Spleen (tissue), 11 donors: ENCODE data around the gene FGF10. TPM values are rescaled to one million over a fixed set of nuclear protein-coding genes. Genes with fewer than 3 reads are reported as not detected.

Experiments used
- DNase-seq: peaks from one replicate; pipeline ENCODE4 v3.0.0-alpha.2; 2020
- H3K27ac ChIP-seq, 8 donors: fragments of 200-600 bp; sonication (generic) in 7 of 8; 1 replicate in 4 of 8; 2 replicates in 4 of 8; pipeline versions ENCODE4 v1.5.0 to v1.8.0; 2016 to 2021; ENCODE audit warnings: inconsistent platforms in 4 of 8, mild to moderate bottlenecking in 4 of 8, moderate library complexity in 1 of 8
- H3K27me3 ChIP-seq, 7 donors: fragments of 200-600 bp; sonication (generic) in 6 of 7; replicated peaks in 1 of 7; 1 replicate in 4 of 7; 2 replicates in 3 of 7; pipeline versions ENCODE4 v1.5.0 to v1.8.0; 2016 to 2021; ENCODE audit warnings: inconsistent platforms in 3 of 7, mild to moderate bottlenecking in 1 of 7
- H3K36me3 ChIP-seq, 6 donors: fragments of 200-600 bp; sonication (generic) in 5 of 6; 1 replicate in 4 of 6; 2 replicates in 2 of 6; pipeline versions ENCODE4 v1.5.0 to v1.8.0; 2016 to 2021; ENCODE audit warnings: inconsistent platforms in 2 of 6
- H3K4me1 ChIP-seq, 6 donors: fragments of 200-600 bp; sonication (generic) in 5 of 6; 1 replicate in 3 of 6; 2 replicates in 3 of 6; pipeline versions ENCODE4 v1.5.0 to v1.8.0; 2016 to 2021; ENCODE audit warnings: inconsistent platforms in 3 of 6
- H3K4me3 ChIP-seq, 8 donors: fragments of 200-600 bp; sonication (generic) in 7 of 8; 1 replicate in 4 of 8; 2 replicates in 4 of 8; pipeline versions ENCODE4 v1.5.0 to v1.8.0; 2016 to 2021; ENCODE audit warnings: inconsistent platforms in 4 of 8, mild to moderate bottlenecking in 4 of 8, moderate library complexity in 2 of 8
- H3K9me3 ChIP-seq, 8 donors: fragments of 200-600 bp; sonication (generic) in 7 of 8; 1 replicate in 4 of 8; 2 replicates in 4 of 8; pipeline versions ENCODE4 v1.5.0 to v1.8.0; 2016 to 2021; ENCODE audit warnings: inconsistent platforms in 4 of 8
- CTCF ChIP-seq, 11 experiments: fragments of 200-600 bp in 7 of 11; fragments of 450-650 bp in 4 of 11; sonication (generic) in 4 of 11; IDR thresholded peaks in 8 of 11; conservative IDR thresholded peaks in 3 of 11; 1 replicate in 7 of 11; 2 replicates in 4 of 11; pipeline versions ENCODE4 v1.4.0 to v1.8.0; 2016 to 2021; ENCODE audit warnings: antibody characterized with exemption in 11 of 11, inconsistent platforms in 4 of 11, mild to moderate bottlenecking in 1 of 11
- POLR2A ChIP-seq, 3 donors: fragments of 450-650 bp; IDR thresholded peaks; one replicate each; pipeline ENCODE4 v1.5.1; 2017; ENCODE audit warnings: antibody characterized with exemption in 3 of 3, mild to moderate bottlenecking in 1 of 3
- POLR2AphosphoS5 ChIP-seq, 3 donors: sonication (generic); formaldehyde crosslinking; IDR thresholded peaks; one replicate each; pipeline ENCODE4 v1.5.1; 2017; ENCODE audit warnings: antibody characterized with exemption in 3 of 3
- WGBS, 5 donors: extraction: QIAGEN DNeasy Blood & Tissue Kit in 3 of 5; methylation state at CpG; one replicate each; pipeline versions ENCODE4 v1.1.5 to v1.1.7; 2013 to 2018; 5-methylcytosine and 5-hydroxymethylcytosine counted together
- intact Hi-C: fragments of 100-400 bp; cut with DNase I; formaldehyde crosslinking; loops from one replicate; pipeline ENCODE4 v1.15.0; 2023; ENCODE audit warnings: low total_unique reads
- polyA plus RNA-seq, 3 donors: library from polyadenylated mRNA; stranded (reverse); fragments of 200-250 nt; gene quantifications; one replicate each; pipeline ENCODE4 v1.2.1, GENCODE V29; 2013
- total RNA-seq, 7 donors: library from RNA; depleted of rRNA in 3 of 7; stranded (reverse); fragments of >200 nt in 3 of 7; fragmentation: NEBNext Ultra II Directional in 4 of 7; extraction: Animal tissue kit (Norgen Biotek cat#: 25700) in 4 of 7; gene quantifications; one replicate each; pipeline versions ENCODE4 v1.1.0 to v1.2.1, GENCODE V29; 2016 to 2021
- donor health status: healthy with polysubstance abuse.
- donor health status: DM: no; HTN: no; CAD: no; lungs with moderate emphysema.
- donor health status: DM: no; HTN: no; CAD: no.
- donor health status: Bipolar disorder and iron deficiency.
- donor health status: healthy.
- donor health status: DM: no; HTN: no; CAD: no.
- donor health status: DM: yes; HTN: yes; CAD: no.

The FGF10 gene
- total and polyA plus RNA-seq, 10 donors, result 0.03 to 0.22 TPM; not detected in 8

- no peak for DNase-seq
- Histone ChIP-seq H3K27ac (no peak overlapping the region), H3K9me3 (peaks cover 0 to 4% (median 0%) of the 10 kb centered on the region in 8 donors), H3K27me3 (no peaks in the 10 kb centered on the region), H3K4me1 (no peaks in the 10 kb centered on the region), H3K4me3 (no peak overlapping the region), H3K36me3 (no peaks in the 10 kb centered on the region)
- no peak for TF ChIP-seq POLR2A (IDR thresholded peaks at IDR 0.05)
- no peak for TF ChIP-seq CTCF (IDR thresholded peaks at IDR 0.05 in 8 of 11, conservative IDR thresholded peaks at IDR 0.05 in 3 of 11)
- no peak for TF ChIP-seq POLR2AphosphoS5 (IDR thresholded peaks at IDR 0.05)
- WGBS, 5 donors, result 29 to 48% (median 31%) methylated on average over 1 of the region's 1 CpG
- intact Hi-C loops, result no loop called here
Measured at GRCh38 chr5:44275329-44275728, 113.9 kb downstream of the FGF10 start.

- intact Hi-C loops, result no loop called here
- H3K4me1 ChIP-seq, result no peaks in the 10 kb centered on the region
- H3K27ac ChIP-seq, result no peak overlapping the region
- DNase-seq, result no peak
- TF ChIP-seq POLR2AphosphoS5 (IDR thresholded peaks at IDR 0.05) (no peak), CTCF (IDR thresholded peaks at IDR 0.05 in 8 of 11, conservative IDR thresholded peaks at IDR 0.05 in 3 of 11) (no peak), POLR2A (IDR thresholded peaks at IDR 0.05) (no peak)
- H3K9me3 ChIP-seq, result no peaks in the 10 kb centered on the region
- no peaks in the 10 kb centered on the region for H3K27me3 ChIP-seq
- no peak overlapping the region for H3K4me3 ChIP-seq
- no peaks in the 10 kb centered on the region for H3K36me3 ChIP-seq
Measured at GRCh38 chr5:44267909-44268308, 121.3 kb downstream of the FGF10 start.

- H3K9me3 ChIP-seq, result no peaks in the 10 kb centered on the region
- no peaks in the 10 kb centered on the region for H3K36me3 ChIP-seq
- no peak overlapping the region for H3K27ac ChIP-seq
- no peaks in the 10 kb centered on the region for H3K27me3 ChIP-seq
- TF ChIP-seq POLR2AphosphoS5 (IDR thresholded peaks at IDR 0.05), result no peak
- H3K4me3 ChIP-seq, result no peak overlapping the region
- 34 to 61% (median 43%) methylated on average over 2 of the region's 2 CpGs for WGBS, 5 donors
- intact Hi-C loops, result no loop called here
- H3K4me1 ChIP-seq, result no peaks in the 10 kb centered on the region
- DNase-seq, result no peak
Measured at GRCh38 chr5:44266882-44267576, 122.2 kb downstream of the FGF10 start.

- Histone ChIP-seq H3K4me1 (no peaks in the 10 kb centered on the region), H3K27me3 (no peaks in the 10 kb centered on the region), H3K9me3 (no peaks in the 10 kb centered on the region), H3K36me3 (no peaks in the 10 kb centered on the region), H3K4me3 (no peak overlapping the region), H3K27ac (no peak overlapping the region)
- TF ChIP-seq POLR2A (IDR thresholded peaks at IDR 0.05), result no peak
- no peak for TF ChIP-seq CTCF (IDR thresholded peaks at IDR 0.05 in 8 of 11, conservative IDR thresholded peaks at IDR 0.05 in 3 of 11)
- TF ChIP-seq POLR2AphosphoS5 (IDR thresholded peaks at IDR 0.05), result no peak
- intact Hi-C loops, result no loop called here
- DNase-seq, result no peak
Measured at GRCh38 chr5:44265713-44266112, 123.5 kb downstream of the FGF10 start.

GRCh38 chr5:44260793-44261192, 128.4 kb downstream of the FGF10 start:
- Histone ChIP-seq H3K4me3 (no peak overlapping the region), H3K27me3 (no peaks in the 10 kb centered on the region), H3K9me3 (no peaks in the 10 kb centered on the region), H3K4me1 (no peaks in the 10 kb centered on the region), H3K27ac (no peak overlapping the region), H3K36me3 (no peaks in the 10 kb centered on the region)
- no peak for DNase-seq
- TF ChIP-seq POLR2A (IDR thresholded peaks at IDR 0.05) (no peak), POLR2AphosphoS5 (IDR thresholded peaks at IDR 0.05) (no peak)
- intact Hi-C loops, result no loop called here
